Measurements from ENCODE around the gene CYB561D2. TPM values are rescaled to one million over a fixed set of nuclear protein-coding genes. Genes with fewer than 3 reads are reported as not detected.

The CYB561D2 gene
- total RNA-seq, 2 donors from 2014 or later = 7.9 to 10.5 TPM

- intact Hi-C loops (cut with DNase I) = loop anchor here in 1 of 2 donors (10.0 kb wide), 1 partner anchor 1715 kb away; the partner anchor contains the start of gene DUSP7
- DNase-seq (ENCODE audit: low spot score) = no peak
Measured at GRCh38 chr3:50339485-50340146, 11.0 kb upstream of the CYB561D2 start.

- no peak for DNase-seq (ENCODE audit: low spot score)
- intact Hi-C loops (cut with DNase I) = no loop called here
Measured at GRCh38 chr3:50340147-50340447, 10.6 kb upstream of the CYB561D2 start.

- intact Hi-C loops (cut with DNase I) = no loop called here
- DNase-seq (ENCODE audit: low spot score) = peak; percentile 95
Measured at GRCh38 chr3:50340448-50341329, 10.0 kb upstream of the CYB561D2 start, which contains the start of gene RASSF1. TSS of gene RASSF1 (minus strand) at chr3:50340836. CDS start at chr3:50340805, 31 bp downstream.

DNA sequence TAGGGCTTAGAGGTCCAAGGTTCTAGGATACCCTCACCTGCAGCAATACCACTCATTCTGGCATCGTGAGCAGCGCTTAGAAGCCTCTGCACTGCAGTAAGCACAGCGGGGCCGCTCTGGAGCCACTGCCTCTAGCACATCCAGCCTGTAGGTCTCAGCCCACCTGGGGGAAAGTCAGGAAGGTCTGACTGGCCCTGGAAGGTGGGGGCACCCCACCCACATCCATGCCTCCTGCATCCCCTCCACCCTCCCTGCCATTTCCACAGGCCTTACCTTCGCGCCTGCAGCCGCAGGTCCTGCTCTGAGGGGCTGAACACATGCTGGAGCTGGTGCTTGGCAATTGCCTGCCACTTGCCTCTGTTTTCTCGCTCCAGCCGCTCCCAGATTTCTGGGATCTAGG is 9.1 kb upstream of the CYB561D2 start:
- DNase-seq (ENCODE audit: low spot score) = no peak
- intact Hi-C loops (cut with DNase I) = no loop called here

GRCh38 chr3:50341996-50342650 is 8.5 kb upstream of the CYB561D2 start:
- no peak for DNase-seq (ENCODE audit: low spot score)
- intact Hi-C loops (cut with DNase I) = no loop called here

- no peak for DNase-seq (ENCODE audit: low spot score)
- intact Hi-C loops (cut with DNase I) = no loop called here
Measured at GRCh38 chr3:50342813-50343633, 7.6 kb upstream of the CYB561D2 start.

- DNase-seq (ENCODE audit: low spot score) = no peak
- intact Hi-C loops (cut with DNase I) = loop anchor here in 1 of 2 donors (5.0 kb wide), 1 partner anchor 197 kb away; no protein-coding TSS in a partner anchor
Measured at GRCh38 chr3:50345008-50345407, 5.7 kb upstream of the CYB561D2 start.

DNA sequence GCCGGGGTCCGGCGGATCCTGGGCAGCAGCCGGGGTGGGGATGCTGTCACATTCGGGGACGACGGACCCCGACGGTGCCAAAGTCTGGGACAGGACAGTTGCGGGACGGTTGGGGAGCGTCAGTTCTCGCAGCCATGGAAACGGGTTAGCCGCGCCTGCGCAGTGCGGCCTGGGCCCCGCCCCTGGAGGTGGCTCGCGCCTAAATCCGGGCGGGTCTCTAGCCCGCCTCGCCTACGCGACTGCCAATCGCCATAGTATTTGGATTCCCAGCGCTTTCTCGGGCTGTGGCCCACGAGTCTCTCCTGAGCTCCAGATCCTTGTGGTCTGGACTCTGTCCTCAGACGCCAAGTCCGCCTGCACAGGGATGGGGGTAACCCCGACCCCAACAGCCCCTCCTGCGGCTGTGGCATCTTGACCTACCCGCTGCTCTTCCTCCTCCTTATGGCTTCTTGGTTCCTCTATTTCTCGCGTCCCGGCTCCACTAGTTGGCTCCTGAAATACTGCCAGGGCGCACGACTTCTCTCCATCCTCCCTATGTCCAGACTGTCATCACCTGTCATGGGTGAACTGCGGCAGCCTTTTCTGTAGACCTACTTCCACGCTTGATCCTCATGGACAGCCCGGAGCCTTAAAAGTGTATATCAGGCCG is 5.0 kb upstream of the CYB561D2 start, which contains the start of gene ZMYND10:
ZMYND10 (minus strand) TSS at position 147 of the 649 bp plus-strand sequence. CDS start 153 bp downstream, outside the sequence.
- peak; percentile 92 for DNase-seq (ENCODE audit: low spot score)
- intact Hi-C loops (cut with DNase I) = loop anchor here in 1 of 2 donors (5.0 kb wide), 1 partner anchor 197 kb away; no protein-coding TSS in a partner anchor

DNA sequence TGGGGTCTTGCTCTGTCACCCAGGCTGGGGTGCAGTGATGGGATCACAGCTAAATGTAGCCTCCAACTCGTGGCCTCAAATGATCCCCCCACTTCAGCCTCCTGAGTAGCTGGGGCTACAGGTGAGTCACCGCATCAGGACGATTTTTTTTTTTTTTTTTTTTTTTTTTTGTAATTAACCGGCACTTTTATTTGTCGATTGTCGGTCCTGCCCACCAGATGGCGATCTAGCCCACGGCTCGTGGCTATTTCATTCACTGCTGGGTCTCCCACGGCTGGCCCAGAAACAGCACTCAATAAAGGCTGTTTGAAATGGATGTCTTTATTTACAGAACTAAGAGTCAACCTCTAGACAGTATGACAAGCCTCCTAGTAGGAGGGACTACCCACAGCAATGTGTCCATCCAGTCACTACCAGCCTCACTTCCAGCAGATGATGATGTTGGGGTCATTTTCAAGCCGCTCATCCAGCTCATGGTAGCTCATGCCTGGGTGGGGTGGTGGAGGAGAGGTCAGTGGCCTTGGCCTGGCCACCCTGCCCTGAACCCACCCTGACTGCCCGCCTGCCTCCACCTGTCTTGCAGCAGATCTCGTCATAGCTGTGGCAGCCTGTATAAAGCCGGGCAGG is 3.4 kb upstream of the CYB561D2 start:
- intact Hi-C loops (cut with DNase I) = loop anchor here in 1 of 2 donors (5.0 kb wide), 1 partner anchor 195 kb away; no protein-coding TSS in a partner anchor

GRCh38 chr3:50350213-50350526 is 492 bp upstream of the CYB561D2 start:
- no peak for DNase-seq (ENCODE audit: low spot score)
- intact Hi-C loops (cut with DNase I) = no loop called here

More for the DNA sequence above, 3.4 kb upstream of the CYB561D2 start:
- DNase-seq (ENCODE audit: low spot score) = no peak

- intact Hi-C loops (cut with DNase I) = no loop called here
- DNase-seq (ENCODE audit: low spot score) = no peak
Measured at GRCh38 chr3:50351323-50351697, 648 bp downstream of the CYB561D2 start.

DNA sequence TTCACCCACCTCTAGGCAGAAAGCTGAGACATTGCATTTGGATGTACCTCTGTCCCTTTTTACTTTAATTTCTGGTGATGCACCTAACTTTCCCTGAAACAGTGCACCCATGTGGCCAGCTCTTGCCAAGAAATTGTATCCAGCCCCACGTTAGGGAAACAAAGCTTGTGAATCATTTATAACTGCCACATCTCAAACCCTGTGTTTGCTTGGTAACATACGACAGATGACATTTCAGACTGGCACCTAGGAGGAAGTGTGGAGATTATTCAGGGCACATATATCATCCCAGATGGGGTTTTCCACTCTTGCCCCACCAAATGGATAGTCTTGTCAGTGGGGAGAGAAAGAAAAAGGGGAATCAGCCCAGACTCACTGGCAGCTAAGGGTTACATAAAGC is 2.1 kb downstream of the CYB561D2 start:
- intact Hi-C loops (cut with DNase I) = loop anchor here in 1 of 2 donors (1.0 kb wide), 1 partner anchor 30 kb away; the partner anchor contains the start of gene HYAL2

DNA sequence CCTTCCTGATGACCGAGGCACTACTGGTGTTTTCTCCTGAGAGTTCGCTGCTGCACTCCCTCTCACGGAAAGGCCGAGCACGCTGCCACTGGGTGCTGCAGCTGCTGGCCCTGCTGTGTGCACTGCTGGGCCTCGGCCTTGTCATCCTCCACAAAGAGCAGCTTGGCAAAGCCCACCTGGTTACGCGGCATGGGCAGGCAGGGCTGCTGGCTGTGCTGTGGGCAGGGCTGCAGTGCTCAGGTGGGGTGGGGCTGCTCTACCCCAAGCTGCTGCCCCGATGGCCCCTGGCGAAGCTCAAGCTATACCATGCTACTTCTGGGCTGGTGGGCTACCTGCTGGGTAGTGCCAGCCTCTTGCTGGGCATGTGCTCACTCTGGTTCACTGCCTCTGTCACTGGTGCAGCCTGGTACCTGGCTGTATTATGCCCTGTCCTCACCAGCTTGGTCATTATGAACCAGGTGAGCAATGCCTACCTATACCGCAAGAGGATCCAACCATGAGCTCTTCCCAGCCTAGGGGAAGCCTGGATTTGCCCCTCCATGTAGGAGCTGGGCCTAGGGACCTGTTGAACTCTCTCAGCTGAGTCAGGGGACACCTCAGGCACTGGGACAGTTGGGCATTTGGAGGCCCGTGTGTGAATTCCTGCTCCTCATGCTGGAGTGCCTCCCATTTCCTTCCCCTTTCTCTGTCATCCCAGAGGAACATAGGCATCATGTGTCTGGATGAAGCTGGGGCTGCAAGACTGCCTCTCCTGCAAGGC is 2.8 kb downstream of the CYB561D2 start:
- DNase-seq (ENCODE audit: low spot score) = no peak
- intact Hi-C loops (cut with DNase I) = no loop called here

More for the DNA sequence above, 2.1 kb downstream of the CYB561D2 start:
- DNase-seq (ENCODE audit: low spot score) = no peak

- intact Hi-C loops (cut with DNase I) = no loop called here
- no peak for DNase-seq (ENCODE audit: low spot score)
Measured at GRCh38 chr3:50354186-50354764, 3.6 kb downstream of the CYB561D2 start.

DNA sequence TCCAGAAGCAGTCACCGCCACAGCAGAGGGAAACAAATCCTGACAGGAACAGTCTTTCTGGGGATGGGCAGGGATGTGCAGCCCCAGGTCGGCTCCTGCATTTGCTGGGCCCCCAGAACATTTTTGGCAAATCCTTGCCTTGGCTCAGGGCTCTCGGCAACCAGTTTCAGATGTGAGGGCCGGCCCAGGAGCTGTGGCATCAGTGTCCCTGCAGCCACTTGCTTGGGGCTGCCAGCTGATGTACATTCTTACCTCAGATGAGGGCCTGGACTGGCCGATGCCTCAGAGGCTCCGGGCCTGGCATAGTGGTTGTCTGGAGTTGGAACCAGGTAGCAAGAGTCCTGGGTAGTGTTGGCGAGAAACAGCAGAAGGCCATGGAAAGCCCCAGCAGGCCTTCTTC is 4.2 kb downstream of the CYB561D2 start:
- intact Hi-C loops (cut with DNase I) = no loop called here
- DNase-seq (ENCODE audit: low spot score) = no peak

- intact Hi-C loops (cut with DNase I) = no loop called here
- no peak for DNase-seq (ENCODE audit: low spot score)
Measured at GRCh38 chr3:50355829-50356552, 5.3 kb downstream of the CYB561D2 start.
